GM12874 (cell line): ENCODE measurements around the gene DMBT1.

Experiments
- TF ChIP-seq, protein P1 (sequence below): IDR thresholded peaks from 2 replicates; pipeline ENCODE4 v1.5.1; 2011; ENCODE audit warnings: low read depth, mild to moderate bottlenecking, control low read depth, low read length, moderate library complexity; ENCODE audit not compliant: insufficient read depth

Gene DMBT1

DNA sequence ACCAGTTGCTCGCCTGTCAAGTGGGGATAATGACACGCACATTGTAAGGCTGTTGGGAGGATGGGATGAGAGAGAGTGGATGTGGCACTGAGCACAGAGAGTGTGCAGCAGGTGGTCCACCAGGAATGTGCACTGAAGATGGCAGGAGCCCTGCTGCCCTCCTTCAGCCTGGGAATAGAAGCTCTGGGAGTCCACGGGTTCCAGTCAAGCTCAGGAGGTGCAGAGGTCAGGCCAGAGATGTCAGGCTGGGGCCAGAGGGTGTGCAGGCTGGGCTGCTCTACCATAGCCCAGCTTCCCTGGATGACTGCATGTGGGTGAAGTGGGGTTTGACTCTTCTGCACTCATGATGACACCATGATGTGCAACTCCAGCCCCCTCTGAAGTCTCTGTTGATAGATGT, 80.4 kb downstream of the DMBT1 start:
- TF ChIP-seq, protein P1, sequence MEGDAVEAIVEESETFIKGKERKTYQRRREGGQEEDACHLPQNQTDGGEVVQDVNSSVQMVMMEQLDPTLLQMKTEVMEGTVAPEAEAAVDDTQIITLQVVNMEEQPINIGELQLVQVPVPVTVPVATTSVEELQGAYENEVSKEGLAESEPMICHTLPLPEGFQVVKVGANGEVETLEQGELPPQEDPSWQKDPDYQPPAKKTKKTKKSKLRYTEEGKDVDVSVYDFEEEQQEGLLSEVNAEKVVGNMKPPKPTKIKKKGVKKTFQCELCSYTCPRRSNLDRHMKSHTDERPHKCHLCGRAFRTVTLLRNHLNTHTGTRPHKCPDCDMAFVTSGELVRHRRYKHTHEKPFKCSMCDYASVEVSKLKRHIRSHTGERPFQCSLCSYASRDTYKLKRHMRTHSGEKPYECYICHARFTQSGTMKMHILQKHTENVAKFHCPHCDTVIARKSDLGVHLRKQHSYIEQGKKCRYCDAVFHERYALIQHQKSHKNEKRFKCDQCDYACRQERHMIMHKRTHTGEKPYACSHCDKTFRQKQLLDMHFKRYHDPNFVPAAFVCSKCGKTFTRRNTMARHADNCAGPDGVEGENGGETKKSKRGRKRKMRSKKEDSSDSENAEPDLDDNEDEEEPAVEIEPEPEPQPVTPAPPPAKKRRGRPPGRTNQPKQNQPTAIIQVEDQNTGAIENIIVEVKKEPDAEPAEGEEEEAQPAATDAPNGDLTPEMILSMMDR, result no peak

DNA sequence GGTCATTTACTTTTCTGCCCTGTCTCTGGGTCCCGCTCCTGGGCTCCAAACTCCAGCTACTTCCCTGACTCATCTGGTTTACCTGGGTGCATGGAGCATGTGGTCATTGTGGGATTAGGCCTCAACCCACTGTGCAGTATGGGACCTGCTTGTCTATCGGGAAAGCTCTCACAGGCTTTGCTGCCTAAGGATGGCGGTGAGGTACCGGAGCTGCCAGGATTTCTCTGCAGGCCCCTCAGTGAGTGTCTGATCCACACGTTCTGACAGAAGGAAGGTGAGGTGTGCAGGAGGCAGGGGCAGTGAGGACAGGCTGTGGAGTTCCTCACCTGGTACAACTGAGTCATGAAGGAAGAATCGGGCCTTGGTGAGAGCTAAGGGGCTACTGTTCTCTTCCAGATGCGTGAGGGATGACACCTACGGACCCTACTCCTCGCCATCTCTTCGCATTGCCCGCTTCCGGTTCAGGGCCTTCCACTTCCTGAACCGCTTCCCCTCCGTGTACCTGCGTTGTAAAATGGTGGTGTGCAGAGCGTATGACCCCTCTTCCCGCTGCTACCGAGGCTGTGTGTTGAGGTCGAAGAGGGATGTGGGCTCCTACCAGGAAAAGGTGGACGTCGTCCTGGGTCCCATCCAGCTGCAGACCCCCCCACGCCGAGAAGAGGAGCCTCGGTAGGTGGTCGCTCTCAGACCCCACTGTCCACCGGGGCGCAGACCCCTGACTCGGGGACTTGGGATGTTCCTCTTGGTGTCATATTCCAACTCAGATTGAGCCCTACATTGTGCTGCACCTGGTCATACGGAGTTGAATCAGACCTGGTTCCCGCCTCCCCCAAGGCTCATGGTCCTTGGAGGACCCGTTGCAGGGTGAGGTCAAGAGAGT, 82.4 kb downstream of the DMBT1 start:
- TF ChIP-seq, protein P1, result no peak

DNA sequence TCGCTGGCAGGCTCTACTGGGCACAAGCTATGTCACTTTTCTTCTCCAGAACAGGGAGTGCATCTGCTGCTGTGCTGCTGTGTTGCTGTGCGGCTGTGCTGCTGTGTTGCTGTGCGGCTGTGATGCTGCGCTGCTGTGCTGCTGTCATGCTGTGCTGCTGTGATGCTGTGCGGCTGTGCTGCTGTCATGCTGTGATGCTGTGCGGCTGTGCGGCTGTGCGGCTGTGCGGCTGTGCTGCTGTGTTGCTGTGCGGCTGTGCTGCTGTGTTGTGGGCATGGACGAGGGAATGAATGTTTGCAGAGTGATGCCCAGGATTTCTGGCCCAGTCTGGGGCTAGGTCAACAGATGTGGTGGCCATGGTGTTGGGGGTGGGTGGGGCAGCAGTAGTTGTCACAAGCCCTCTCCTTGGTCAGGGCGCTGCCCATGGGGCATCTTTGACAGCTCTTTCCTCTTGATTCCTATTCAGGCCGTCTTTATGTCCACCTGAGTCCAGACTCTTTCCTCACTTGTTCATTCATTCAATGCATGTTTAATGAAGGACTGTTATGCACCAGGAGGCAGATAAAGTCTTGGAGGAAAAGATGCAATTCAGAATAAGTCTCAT, 83.5 kb downstream of the DMBT1 start:
- TF ChIP-seq, protein P1, result no peak

DNA sequence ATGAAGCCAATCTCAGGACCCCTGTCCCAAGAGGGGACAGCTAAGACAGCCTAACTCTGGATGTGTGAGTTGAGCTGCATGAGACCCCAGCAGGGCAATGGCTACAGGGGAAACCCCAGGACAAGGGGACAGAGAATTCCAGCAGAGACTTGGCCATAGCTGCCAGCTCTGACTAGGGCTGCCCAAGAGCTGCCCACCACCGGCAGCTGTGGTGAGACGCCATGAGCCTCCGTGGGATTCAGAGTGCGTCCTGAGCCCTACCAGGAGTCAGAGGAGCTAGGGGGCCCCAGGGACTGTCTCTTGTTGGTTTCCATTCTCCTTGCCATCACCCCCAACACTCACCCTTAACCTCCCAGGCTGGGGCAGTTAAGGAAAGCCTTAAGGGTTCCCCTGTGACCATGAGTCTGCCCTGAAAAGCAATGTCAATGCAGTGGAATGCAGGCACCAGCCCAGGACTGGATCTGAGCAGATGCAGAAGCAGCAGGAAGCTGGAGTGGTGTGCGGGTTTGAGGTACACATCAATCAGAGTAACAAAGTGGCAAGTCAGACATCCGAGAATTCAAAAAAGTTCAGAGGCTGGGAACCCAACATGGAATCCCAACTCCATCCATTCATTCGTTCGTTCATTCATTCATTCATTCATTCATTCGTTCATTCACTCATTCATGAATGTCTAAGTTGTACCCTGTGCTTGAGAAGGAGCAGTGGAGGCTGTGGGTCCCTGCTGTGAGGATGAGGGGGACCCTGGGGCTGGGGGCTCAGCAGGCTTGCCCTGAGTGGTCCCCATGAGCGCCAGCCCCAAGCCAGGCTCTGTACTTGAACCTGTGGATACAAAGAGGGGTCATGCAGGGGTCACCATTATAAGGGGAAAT, 86.2 kb downstream of the DMBT1 start:
- TF ChIP-seq, protein P1, result no peak

DNA sequence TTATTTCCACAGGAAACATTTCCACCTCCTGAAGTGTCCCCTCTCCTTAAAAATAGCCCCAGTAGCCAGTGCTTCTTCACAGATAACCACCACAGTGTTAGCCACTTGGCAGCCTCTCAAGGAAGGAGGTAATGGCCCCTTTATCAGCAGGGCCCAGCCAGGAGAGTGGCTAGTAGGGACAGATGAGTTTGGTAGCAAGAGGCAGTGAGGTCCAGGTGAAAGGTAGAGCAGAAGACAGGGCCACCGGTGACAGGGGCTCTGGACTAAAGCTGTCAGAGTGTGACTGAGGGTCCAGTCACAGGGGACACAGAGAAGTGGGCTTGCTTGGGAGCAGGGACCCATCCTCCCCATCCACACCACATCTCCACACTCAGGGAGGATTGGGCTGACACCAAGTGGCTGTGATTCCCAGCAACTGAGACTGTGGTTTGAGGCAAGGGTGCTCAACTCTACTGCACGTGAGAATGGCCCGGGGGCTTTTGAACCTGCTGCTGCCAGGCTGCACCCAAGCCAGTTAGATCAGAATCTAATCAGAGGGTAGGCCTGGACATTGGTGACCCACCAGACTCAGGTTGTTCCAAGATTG, 86.9 kb downstream of the DMBT1 start:
- TF ChIP-seq, protein P1, result no peak

DNA sequence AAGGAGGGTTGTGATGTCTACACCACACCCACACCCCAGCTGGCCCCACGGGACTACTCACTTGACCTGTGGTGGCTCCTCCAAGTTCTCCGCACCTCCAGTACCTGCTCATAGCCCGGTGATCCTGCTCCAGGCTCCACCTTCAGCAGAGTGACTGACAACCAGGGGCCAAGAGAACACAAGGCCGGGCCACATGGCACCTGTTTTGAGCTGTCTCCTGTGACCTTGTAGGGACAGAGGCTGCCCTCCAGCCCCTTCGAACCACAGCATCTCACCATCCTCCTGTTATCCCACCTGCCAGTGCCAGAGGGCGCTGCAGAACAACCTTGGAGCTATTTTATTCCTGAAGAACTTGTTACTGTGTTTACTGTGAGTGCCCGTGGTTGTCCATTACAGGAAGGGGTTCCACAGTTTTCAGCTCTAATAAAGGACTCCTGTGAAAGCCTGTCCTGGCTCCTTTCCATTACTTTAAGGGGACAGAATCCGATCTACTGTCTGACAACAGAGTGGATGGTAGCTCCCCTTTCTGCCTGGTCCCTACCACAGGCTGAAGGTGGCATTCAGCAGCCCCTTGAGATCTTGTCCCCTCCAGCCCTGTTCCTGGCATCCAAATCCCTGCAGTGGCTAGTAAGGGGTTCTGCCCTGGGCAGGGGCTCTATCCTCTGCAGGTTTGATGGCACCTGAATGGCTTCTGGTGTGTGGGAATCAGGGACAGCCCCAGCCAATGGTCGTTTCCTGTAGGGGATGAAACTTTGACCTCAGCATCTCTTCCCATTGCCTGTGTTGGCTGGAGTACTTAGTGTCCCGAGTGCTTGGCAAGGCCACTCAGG, 88.3 kb downstream of the DMBT1 start:
- TF ChIP-seq, protein P1, result peak; percentile 68
